ENCODE measurements around the gene ZBTB33.

Gene ZBTB33

GRCh38 chrX:120291211-120291610, 40.6 kb downstream of the ZBTB33 start:
- Histone ChIP-seq H3K79me2 (ENCODE audit: insufficient read depth, low read length) (no peaks in the 10 kb centered on the region), H3K36me3 (ENCODE audit: low read length) (no peaks in the 10 kb centered on the region), H3F3A (ENCODE audit: insufficient read depth) (no peaks in the 10 kb centered on the region), H3K27ac (ENCODE audit: low read depth, low read length) (no peak overlapping the region), H3K27me3 (ENCODE audit: low read length) (no peaks in the 10 kb centered on the region), H3K9me3 (ENCODE audit: insufficient read depth, low read length) (no peaks in the 10 kb centered on the region), H3K9ac (ENCODE audit: low read length) (no peak overlapping the region), H3K9me2 (replicated peaks; ENCODE audit: insufficient read depth, low read length) (no peaks in the 10 kb centered on the region), H3K4me2 (ENCODE audit: low read depth, low read length, poor library complexity, severe bottlenecking) (no peak overlapping the region), H4K20me1 (ENCODE audit: low read depth, low read length) (no peaks in the 10 kb centered on the region), H2AFZ (ENCODE audit: low read depth, low read length, severe bottlenecking) (no peak overlapping the region), H3K4me3 (ENCODE audit: insufficient read depth, low read length, poor library complexity, severe bottlenecking) (no peak overlapping the region)
- no peak for TF ChIP-seq EZH2phosphoT487 (conservative IDR thresholded peaks at IDR 0.05; ENCODE audit: low read length)
- TF ChIP-seq CTCF (IDR thresholded peaks at IDR 0.05; ENCODE audit: insufficient read depth, low read length, poor library complexity, severe bottlenecking): no peak

- no peaks in the 10 kb centered on the region for H3K9me2 ChIP-seq (replicated peaks; ENCODE audit: insufficient read depth, low read length)
- no peak overlapping the region for H3K27ac ChIP-seq (ENCODE audit: low read depth, low read length)
- no peaks in the 10 kb centered on the region for H3K27me3 ChIP-seq (ENCODE audit: low read length)
- TF ChIP-seq EZH2phosphoT487 (conservative IDR thresholded peaks at IDR 0.05; ENCODE audit: low read length) (no peak), CTCF (IDR thresholded peaks at IDR 0.05; ENCODE audit: insufficient read depth, low read length, poor library complexity, severe bottlenecking) (no peak)
- no peak overlapping the region for H2AFZ ChIP-seq (ENCODE audit: low read depth, low read length, severe bottlenecking)
- no peaks in the 10 kb centered on the region for H3K79me2 ChIP-seq (ENCODE audit: insufficient read depth, low read length)
- H3K4me2 ChIP-seq (ENCODE audit: low read depth, low read length, poor library complexity, severe bottlenecking): no peak overlapping the region
- no peaks in the 10 kb centered on the region for H3K36me3 ChIP-seq (ENCODE audit: low read length)
- no peaks in the 10 kb centered on the region for H3F3A ChIP-seq (ENCODE audit: insufficient read depth)
- no peak overlapping the region for H3K9ac ChIP-seq (ENCODE audit: low read length)
- no peak overlapping the region for H3K4me3 ChIP-seq (ENCODE audit: insufficient read depth, low read length, poor library complexity, severe bottlenecking)
- H4K20me1 ChIP-seq (ENCODE audit: low read depth, low read length): no peaks in the 10 kb centered on the region
- no peaks in the 10 kb centered on the region for H3K9me3 ChIP-seq (ENCODE audit: insufficient read depth, low read length)
These were observed 42.4 kb downstream of the ZBTB33 start for GRCh38 chrX:120293015-120293414.

- Histone ChIP-seq H2AFZ (ENCODE audit: low read depth, low read length, severe bottlenecking) (no peak overlapping the region), H3K4me2 (ENCODE audit: low read depth, low read length, poor library complexity, severe bottlenecking) (no peak overlapping the region), H3K9ac (ENCODE audit: low read length) (no peak overlapping the region), H3F3A (ENCODE audit: insufficient read depth) (no peaks in the 10 kb centered on the region), H3K27me3 (ENCODE audit: low read length) (no peaks in the 10 kb centered on the region), H3K36me3 (ENCODE audit: low read length) (no peaks in the 10 kb centered on the region), H3K79me2 (ENCODE audit: insufficient read depth, low read length) (no peaks in the 10 kb centered on the region), H3K27ac (ENCODE audit: low read depth, low read length) (no peak overlapping the region), H3K4me3 (ENCODE audit: insufficient read depth, low read length, poor library complexity, severe bottlenecking) (no peak overlapping the region), H3K9me3 (ENCODE audit: insufficient read depth, low read length) (no peaks in the 10 kb centered on the region), H3K9me2 (replicated peaks; ENCODE audit: insufficient read depth, low read length) (no peaks in the 10 kb centered on the region), H4K20me1 (ENCODE audit: low read depth, low read length) (no peaks in the 10 kb centered on the region)
- no peak for TF ChIP-seq CTCF (IDR thresholded peaks at IDR 0.05; ENCODE audit: insufficient read depth, low read length, poor library complexity, severe bottlenecking)
- no peak for TF ChIP-seq EZH2phosphoT487 (conservative IDR thresholded peaks at IDR 0.05; ENCODE audit: low read length)
These were observed 44.0 kb downstream of the ZBTB33 start for GRCh38 chrX:120294651-120295050.

Measured in SU-DHL-6 (cell line).